RPMI7951 (cell line): Measurements from ENCODE around the gene RXFP4. TPM values are rescaled to one million over a fixed set of nuclear protein-coding genes. Genes with fewer than 3 reads are reported as not detected.
"Not testable (repeated sequence)": the region's sequence is repeated elsewhere in the genome, so short reads cannot be mapped to it uniquely, and the experiment has no call there.

ENCODE experiments used
- DNase-seq: peaks from one replicate; pipeline ENCODE4 v3.0.0-alpha.2; 2012; ENCODE audit warnings: low read depth
- total RNA-seq: library from RNA; depleted of rRNA; stranded (reverse); fragments of >200 nt; shearing (Covaris generic); gene quantifications from 2 replicates; pipeline ENCODE4 v1.2.3, GENCODE V29; 2014; rRNA removed

RXFP4 gene
- total RNA-seq, 1 experiment from 2014 or later, result not detected

DNA sequence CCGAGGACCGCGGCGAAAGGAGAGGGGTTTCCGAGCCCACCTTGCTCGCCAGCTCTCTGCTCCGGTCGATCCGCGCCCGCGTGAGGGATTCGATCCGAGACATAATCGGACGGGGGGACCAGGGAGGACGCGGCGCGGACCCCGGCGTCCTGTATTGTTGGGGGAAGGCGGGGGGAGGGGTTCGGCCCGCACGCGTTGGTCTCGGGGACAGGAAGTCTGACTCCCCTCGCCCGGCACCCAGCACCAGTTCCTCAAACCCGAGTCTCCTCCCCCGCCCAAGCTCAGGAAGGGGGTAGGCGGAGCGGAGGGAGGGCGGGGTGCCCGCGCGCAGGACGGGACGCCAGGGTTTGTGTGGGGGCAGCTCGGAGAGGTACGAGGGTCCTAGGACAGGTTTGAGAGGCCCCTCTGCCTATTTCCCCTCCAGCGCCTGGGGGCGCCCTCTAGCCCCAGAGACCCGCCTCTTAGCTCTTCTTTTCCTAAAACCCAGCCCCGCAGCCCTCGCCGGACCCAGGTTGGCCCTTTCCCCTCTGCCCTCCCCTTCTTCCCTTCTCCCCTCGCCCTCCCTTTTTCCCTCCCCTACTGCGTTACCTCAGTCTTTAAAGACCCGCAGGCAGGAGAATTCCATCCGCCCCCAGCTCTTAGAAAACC lies 37.0 kb downstream of the RXFP4 start, which contains the start of gene ARHGEF2:
Gene ARHGEF2 (minus strand): TSS at position 223 of the 648 bp plus-strand sequence. CDS start 120 bp downstream, at position 103.
- DNase-seq, result peak; percentile 67

DNA sequence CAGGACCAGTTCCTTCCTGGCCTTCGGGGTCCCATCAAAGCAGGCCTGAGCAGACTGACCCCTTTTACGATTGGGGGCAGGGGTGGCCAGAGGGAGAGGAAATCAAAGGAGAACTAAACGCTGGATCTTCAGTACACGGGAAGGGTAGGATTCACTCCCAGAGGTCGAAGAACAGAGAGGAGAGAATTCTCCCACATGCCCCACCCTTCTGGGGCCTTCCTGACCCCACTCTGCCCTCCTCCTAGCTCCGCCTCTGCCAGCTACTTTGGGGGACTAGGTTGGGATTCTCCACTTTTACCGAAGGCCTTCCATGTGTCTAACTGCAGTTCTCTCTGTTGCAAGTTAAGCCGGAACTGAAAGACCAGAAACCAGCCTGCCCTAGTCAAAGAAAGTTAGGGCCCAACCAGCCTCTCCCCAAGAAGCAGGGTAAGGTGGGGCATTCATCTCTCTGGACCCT lies 37.6 kb downstream of the RXFP4 start:
- DNase-seq, result peak; percentile 54

GRCh38 chr1:155979597-155980343 lies 38.3 kb downstream of the RXFP4 start:
- DNase-seq, result peak; percentile 49

DNA sequence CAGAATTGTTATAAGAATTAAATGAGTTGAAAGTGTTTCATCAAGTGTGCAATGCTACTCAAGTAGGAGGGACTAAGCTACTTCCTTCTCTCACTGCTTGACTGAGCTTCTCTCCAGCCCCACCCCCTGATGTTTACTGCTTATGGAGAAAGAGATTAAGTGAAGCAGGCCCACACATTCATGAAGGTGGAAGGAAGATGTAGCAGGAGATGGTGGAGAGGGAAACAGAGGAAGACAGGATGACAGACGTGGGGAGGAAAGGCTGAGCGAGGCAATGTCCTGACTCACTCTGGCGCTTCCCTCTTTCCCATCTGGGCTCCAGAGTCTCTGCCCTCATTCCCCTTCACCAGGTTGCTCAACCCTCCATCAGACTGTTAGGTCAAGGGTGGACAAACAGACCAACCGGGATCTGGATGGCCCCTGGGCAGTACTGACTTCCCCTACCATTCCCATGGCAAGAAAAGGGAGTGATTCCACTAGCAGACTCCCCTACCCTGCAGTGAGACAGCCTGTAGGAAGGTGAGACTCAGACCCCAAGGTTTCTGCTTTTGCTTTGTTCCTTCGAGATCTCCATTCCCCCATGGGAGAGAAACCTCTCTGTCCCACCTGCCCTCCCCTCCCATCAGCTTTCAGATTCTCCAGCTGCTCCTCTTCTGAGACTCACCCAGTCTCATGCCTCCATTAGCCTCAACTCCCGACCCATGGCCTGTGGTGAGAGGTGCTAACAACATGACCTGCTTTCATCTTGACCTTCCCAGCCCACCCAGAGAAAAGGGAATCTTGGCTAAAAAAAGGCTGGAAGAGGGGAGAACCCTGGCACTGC lies 40.0 kb downstream of the RXFP4 start:
- DNase-seq, result peak; percentile 85

DNA sequence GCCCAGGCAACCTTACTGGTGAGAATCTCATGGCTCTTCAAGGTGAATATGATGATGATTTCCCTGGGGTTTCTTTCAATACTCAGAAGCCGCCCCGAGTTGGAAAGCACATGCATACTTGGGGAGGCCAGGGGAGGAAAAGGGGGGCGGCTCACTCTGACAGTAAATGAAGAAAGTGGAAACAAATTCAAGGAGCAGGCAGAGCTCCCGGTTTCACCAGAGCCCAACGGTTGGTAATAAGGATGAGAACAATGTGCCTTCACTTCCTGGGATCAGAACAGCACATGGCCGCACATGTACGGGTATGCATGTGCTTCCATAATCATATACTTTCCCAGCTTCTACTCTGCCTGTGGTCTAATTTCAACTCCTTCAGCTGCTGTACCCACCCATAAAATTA lies 40.7 kb downstream of the RXFP4 start:
- no peak for DNase-seq

DNA sequence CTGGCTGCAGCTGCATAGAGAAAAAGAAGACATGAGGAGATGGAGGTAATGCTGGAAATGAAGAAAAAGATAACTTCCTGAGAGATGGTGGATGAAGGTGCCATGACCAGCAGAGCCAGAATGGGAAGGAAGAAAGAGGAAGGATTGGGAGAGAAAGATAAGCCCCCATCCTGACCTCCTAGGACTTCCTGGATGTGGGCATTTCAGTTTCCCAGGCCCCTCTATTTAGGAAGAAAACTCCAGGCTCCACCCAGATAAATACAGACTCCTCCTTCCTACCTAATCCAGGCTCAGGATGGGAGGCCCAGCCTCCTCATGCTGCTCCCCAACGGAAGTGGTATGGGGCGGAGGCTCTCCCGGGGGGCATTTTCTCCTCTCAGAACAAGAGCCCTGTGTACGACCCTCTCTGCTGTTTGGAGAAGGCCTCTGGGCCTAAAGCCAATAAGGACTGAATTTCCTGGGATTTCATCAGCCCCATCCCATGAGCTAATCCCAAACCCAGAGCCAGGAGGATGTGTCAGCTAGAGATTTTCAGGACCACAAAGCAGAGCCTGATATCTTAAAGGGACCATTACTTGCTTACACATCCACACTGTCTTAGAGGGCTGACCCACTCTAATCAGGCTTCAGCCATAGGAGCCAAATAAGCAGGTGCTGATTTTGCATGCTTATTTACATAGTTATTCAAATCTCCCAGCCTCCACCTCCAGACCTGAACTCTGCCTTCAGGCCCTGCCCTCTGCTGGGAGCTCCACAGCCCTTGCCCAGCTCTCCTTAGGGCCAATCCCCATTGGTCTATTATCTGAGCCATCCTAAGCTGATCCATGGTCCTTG lies 42.0 kb downstream of the RXFP4 start:
- DNase-seq, result peak; percentile 97

- no peak for DNase-seq
These were observed 42.9 kb downstream of the RXFP4 start for GRCh38 chr1:155984341-155984740.

DNA sequence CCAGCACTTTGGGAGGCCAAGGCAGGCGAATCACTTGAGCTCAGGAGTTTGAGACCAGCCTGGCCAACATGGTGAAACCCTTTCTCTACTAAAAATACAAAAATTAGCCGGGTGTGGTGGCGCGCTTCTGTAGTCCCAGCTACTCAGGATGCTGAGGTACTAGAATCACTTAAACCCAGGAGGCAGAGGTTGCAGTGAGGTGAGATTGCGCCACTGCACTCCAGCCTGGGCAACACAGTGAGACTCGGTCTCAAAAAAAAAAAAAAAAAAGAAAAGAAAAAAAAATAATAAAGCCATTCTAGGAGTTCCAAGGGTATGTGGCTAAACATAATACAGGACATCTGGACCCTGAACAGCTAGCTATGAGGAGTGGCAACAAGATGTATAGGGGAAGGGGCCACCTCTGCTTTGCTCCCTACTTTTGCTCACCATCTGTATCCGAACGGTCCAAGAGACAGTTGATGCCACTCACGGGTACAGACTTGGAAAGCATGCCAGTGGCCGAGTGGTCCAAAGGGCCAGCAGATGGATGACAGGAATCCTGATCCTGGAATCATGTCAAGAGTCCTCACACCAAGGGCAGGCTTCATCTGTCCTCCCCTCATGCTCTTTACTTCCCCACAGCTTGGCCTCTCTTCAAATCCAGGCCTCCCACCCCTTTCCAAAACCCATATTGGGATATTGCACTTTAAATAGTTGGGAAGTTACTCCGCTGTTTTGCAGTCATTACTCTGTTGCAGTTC lies 43.6 kb downstream of the RXFP4 start:
- DNase-seq, result not testable (repeated sequence)

- peak; percentile 64 for DNase-seq
These were observed 48.0 kb downstream of the RXFP4 start for GRCh38 chr1:155989242-155990004.

- no peak for DNase-seq
These were observed 48.7 kb downstream of the RXFP4 start for GRCh38 chr1:155990005-155990739.

Other genes starting within 250 kb of the RXFP4 start
- 13.0 and 15.1 TPM in 2 replicates for gene GON4L, start 84.4 kb upstream of the RXFP4 start, total RNA-seq
- gene SYT11, start 82.1 kb upstream of the RXFP4 start, total RNA-seq, result 8.5 and 10.9 TPM in 2 replicates
- gene RIT1, start 30.3 kb upstream of the RXFP4 start, total RNA-seq, result 24.9 and 34.8 TPM in 2 replicates
- gene KHDC4, start 7.2 kb upstream of the RXFP4 start, total RNA-seq, result 27.0 and 28.6 TPM in 2 replicates
- gene ARHGEF2, start 36.9 kb downstream of the RXFP4 start, total RNA-seq, result 54.3 and 65.5 TPM in 2 replicates
- gene SSR2, start 79.3 kb downstream of the RXFP4 start, total RNA-seq, result 657 and 685 TPM in 2 replicates
- 19.6 and 20.3 TPM in 2 replicates for gene UBQLN4, start 112.2 kb downstream of the RXFP4 start, total RNA-seq
- 102 and 118 TPM in 2 replicates for gene LAMTOR2, start 113.1 kb downstream of the RXFP4 start, total RNA-seq
- not detected in 2 replicates for gene RAB25, start 119.5 kb downstream of the RXFP4 start, total RNA-seq
- 2.1 and 2.4 TPM in 2 replicates for gene MEX3A, start 140.8 kb downstream of the RXFP4 start, total RNA-seq
- 919 and 1,055 TPM in 2 replicates for gene LMNA, start 173.1 kb downstream of the RXFP4 start, total RNA-seq
- 0.20 and 0.36 TPM in 2 replicates for gene SEMA4A, start 211.9 kb downstream of the RXFP4 start, total RNA-seq